Measurements from ENCODE around the gene NAPG. TPM values are rescaled to one million over a fixed set of nuclear protein-coding genes. Genes with fewer than 3 reads are reported as not detected.

The NAPG gene
- total and polyA plus RNA-seq, 2 donors (not counting 3 experiments of a cell fraction or from before 2014, with no cell fraction given): 10.8 to 34.1 TPM

DNA sequence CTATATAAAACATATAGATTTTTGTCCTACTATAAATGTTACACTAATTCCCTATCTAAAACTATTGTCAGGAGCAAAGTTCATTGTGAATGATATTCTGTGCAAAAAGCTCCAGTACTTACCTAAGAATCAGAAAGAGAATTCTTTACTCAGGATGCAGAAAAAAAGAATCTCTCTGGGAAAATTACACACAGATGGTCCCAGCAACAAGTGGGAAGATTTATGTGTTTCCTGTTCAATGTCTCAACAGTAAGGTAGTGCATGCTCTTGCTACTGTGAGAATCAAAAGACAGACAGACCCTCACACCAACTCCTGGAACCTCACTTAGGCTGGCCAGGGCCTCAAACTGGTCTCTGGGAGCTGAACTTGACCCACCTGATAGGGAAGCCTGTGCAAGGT is 11.2 kb upstream of the NAPG start:
- ChIA-PET CTCF (interaction anchor here (1.3 to 1.5 kb wide), 2 partner anchors 508 to 544 kb away, joined by 3 to 4 read pairs; no protein-coding TSS in a partner anchor), POLR2A (no interaction called here)
- intact Hi-C loops (cut with micrococcal nuclease): no loop called here
- Histone ChIP-seq H3K9ac (replicated peaks; ENCODE audit: extremely low read depth, insufficient read depth, low read length) (no peak overlapping the region), H3K27ac (ENCODE audit: insufficient read depth, low read depth, low read length) (no peak overlapping the region), H3K9me3 (replicated peaks; ENCODE audit: control insufficient read depth, insufficient read depth, low read length) (no peaks in the 10 kb centered on the region), H3K27me3 (ENCODE audit: control insufficient read depth in 2 of 2, insufficient read depth in 2 of 2, low read length in 2 of 2) (peaks cover 36 to 47% of the 10 kb centered on the region in 2 experiments), H3K4me1 (ENCODE audit: control insufficient read depth, extremely low read depth, insufficient read depth, low read length) (no peaks in the 10 kb centered on the region), H3K9me1 (replicated peaks; ENCODE audit: control insufficient read depth, extremely low read depth, insufficient read depth, low read length) (no peaks in the 10 kb centered on the region), H3K4me3 (replicated peaks in 1 of 3; ENCODE audit: insufficient read depth in 1 of 3, low read depth in 1 of 3, low read length in 3 of 3) (no peak overlapping the region), H3K36me3 (ENCODE audit: control insufficient read depth in 2 of 2, extremely low read depth in 1 of 2, insufficient read depth in 2 of 2, low read length in 2 of 2) (no peaks in the 10 kb centered on the region), H2AFZ (ENCODE audit: low read depth, low read length) (no peak overlapping the region), H3K79me2 (ENCODE audit: control insufficient read depth, insufficient read depth, low read length) (no peaks in the 10 kb centered on the region), H4K20me1 (replicated peaks; ENCODE audit: control insufficient read depth, extremely low read depth, insufficient read depth, low read length) (no peaks in the 10 kb centered on the region), H3K4me2 (ENCODE audit: insufficient read depth, low read length) (no peak overlapping the region)
- TF ChIP-seq, protein P1, sequence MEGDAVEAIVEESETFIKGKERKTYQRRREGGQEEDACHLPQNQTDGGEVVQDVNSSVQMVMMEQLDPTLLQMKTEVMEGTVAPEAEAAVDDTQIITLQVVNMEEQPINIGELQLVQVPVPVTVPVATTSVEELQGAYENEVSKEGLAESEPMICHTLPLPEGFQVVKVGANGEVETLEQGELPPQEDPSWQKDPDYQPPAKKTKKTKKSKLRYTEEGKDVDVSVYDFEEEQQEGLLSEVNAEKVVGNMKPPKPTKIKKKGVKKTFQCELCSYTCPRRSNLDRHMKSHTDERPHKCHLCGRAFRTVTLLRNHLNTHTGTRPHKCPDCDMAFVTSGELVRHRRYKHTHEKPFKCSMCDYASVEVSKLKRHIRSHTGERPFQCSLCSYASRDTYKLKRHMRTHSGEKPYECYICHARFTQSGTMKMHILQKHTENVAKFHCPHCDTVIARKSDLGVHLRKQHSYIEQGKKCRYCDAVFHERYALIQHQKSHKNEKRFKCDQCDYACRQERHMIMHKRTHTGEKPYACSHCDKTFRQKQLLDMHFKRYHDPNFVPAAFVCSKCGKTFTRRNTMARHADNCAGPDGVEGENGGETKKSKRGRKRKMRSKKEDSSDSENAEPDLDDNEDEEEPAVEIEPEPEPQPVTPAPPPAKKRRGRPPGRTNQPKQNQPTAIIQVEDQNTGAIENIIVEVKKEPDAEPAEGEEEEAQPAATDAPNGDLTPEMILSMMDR (IDR thresholded peaks at IDR 0.05; ENCODE audit: extremely low read depth in 1 of 2, insufficient read depth in 1 of 2, low read depth in 1 of 2, low read length in 2 of 2): no peak
- TF ChIP-seq JUN (IDR thresholded peaks at IDR 0.05; ENCODE audit: borderline replicate concordance, insufficient read depth, insufficient read length, low read depth): no peak
- TF ChIP-seq, protein P2, sequence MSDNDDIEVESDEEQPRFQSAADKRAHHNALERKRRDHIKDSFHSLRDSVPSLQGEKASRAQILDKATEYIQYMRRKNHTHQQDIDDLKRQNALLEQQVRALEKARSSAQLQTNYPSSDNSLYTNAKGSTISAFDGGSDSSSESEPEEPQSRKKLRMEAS (IDR thresholded peaks at IDR 0.05; ENCODE audit: insufficient read depth, insufficient read length): no peak
- FAIRE-seq: no peak
- dilution Hi-C loops (cut with MboI; ENCODE audit: extremely low pct_ligation_motif_present, low sequenced_read_pairs): loop anchor here (25.0 kb wide), 1 partner anchor 527 kb away; no protein-coding TSS in a partner anchor
- BruUV-seq (replicated peaks): no TSS peak
- DNase-seq (ENCODE audit: low read depth, low spot score): no peak

GRCh38 chr18:10515456-10515855 is 10.4 kb upstream of the NAPG start:
- Histone ChIP-seq H4K20me1 (replicated peaks; ENCODE audit: control insufficient read depth, extremely low read depth, insufficient read depth, low read length) (no peaks in the 10 kb centered on the region), H3K9ac (replicated peaks; ENCODE audit: extremely low read depth, insufficient read depth, low read length) (no peak overlapping the region), H3K4me1 (ENCODE audit: control insufficient read depth, extremely low read depth, insufficient read depth, low read length) (no peaks in the 10 kb centered on the region), H3K9me3 (replicated peaks; ENCODE audit: control insufficient read depth, insufficient read depth, low read length) (no peaks in the 10 kb centered on the region), H3K36me3 (ENCODE audit: control insufficient read depth in 2 of 2, extremely low read depth in 1 of 2, insufficient read depth in 2 of 2, low read length in 2 of 2) (no peaks in the 10 kb centered on the region), H2AFZ (ENCODE audit: low read depth, low read length) (no peak overlapping the region), H3K4me3 (replicated peaks in 1 of 3; ENCODE audit: insufficient read depth in 1 of 3, low read depth in 1 of 3, low read length in 3 of 3) (no peak overlapping the region), H3K9me1 (replicated peaks; ENCODE audit: control insufficient read depth, extremely low read depth, insufficient read depth, low read length) (no peaks in the 10 kb centered on the region), H3K27ac (ENCODE audit: insufficient read depth, low read depth, low read length) (no peak overlapping the region), H3K79me2 (ENCODE audit: control insufficient read depth, insufficient read depth, low read length) (no peaks in the 10 kb centered on the region), H3K27me3 (ENCODE audit: control insufficient read depth in 2 of 2, insufficient read depth in 2 of 2, low read length in 2 of 2) (peaks cover 36 to 49% of the 10 kb centered on the region in 2 experiments), H3K4me2 (ENCODE audit: insufficient read depth, low read length) (no peak overlapping the region)
- FAIRE-seq (no peak), DNase-seq (ENCODE audit: low read depth, low spot score) (no peak)
- no TSS peak for BruUV-seq (replicated peaks)
- no peak for TF ChIP-seq EZH2 (IDR thresholded peaks at IDR 0.05; ENCODE audit: borderline replicate concordance, low read depth, low read length, severe bottlenecking)
- TF ChIP-seq, protein P2 (IDR thresholded peaks at IDR 0.05; ENCODE audit: insufficient read depth, insufficient read length): no peak
- TF ChIP-seq POLR2A (IDR thresholded peaks at IDR 0.05; ENCODE audit: low read depth, low read length): no peak
- TF ChIP-seq POLR2AphosphoS5 (IDR thresholded peaks at IDR 0.05; ENCODE audit: insufficient read depth, low read depth, low read length): no peak
- no peak for TF ChIP-seq MYC (IDR thresholded peaks at IDR 0.05; ENCODE audit: low read depth, low read length)
- TF ChIP-seq, protein P1 (IDR thresholded peaks at IDR 0.05; ENCODE audit: extremely low read depth in 1 of 2, insufficient read depth in 1 of 2, low read depth in 1 of 2, low read length in 2 of 2): no peak
- no peak for TF ChIP-seq JUN (IDR thresholded peaks at IDR 0.05; ENCODE audit: borderline replicate concordance, insufficient read depth, insufficient read length, low read depth)
- TF ChIP-seq GATA2 (IDR thresholded peaks at IDR 0.05; ENCODE audit: insufficient read depth, insufficient read length, low read depth, low read length): no peak
- TF ChIP-seq FOS (IDR thresholded peaks at IDR 0.05; ENCODE audit: borderline replicate concordance, insufficient read depth, low read length): no peak
- intact Hi-C loops (cut with micrococcal nuclease) (no loop called here), dilution Hi-C loops (cut with MboI; ENCODE audit: extremely low pct_ligation_motif_present, low sequenced_read_pairs) (loop anchor here (25.0 kb wide), 1 partner anchor 528 kb away; no protein-coding TSS in a partner anchor)
- CTCF ChIA-PET: interaction anchor here (6.1 kb wide), 1 partner anchor 543 kb away, joined by 186 read pairs; no protein-coding TSS in a partner anchor
- POLR2A ChIA-PET: no interaction called here
